ENCODE data around the gene LRRN2. TPM values are rescaled to one million over a fixed set of nuclear protein-coding genes. Genes with fewer than 3 reads are reported as not detected.
"Not testable (repeated sequence)": the region's sequence is repeated elsewhere in the genome, so short reads cannot be mapped to it uniquely, and the experiment has no call there.

LRRN2 gene
- total and polyA plus RNA-seq, 8 donors, result 0.43 to 4.1 (median 1.0) TPM; not detected in 2

DNA sequence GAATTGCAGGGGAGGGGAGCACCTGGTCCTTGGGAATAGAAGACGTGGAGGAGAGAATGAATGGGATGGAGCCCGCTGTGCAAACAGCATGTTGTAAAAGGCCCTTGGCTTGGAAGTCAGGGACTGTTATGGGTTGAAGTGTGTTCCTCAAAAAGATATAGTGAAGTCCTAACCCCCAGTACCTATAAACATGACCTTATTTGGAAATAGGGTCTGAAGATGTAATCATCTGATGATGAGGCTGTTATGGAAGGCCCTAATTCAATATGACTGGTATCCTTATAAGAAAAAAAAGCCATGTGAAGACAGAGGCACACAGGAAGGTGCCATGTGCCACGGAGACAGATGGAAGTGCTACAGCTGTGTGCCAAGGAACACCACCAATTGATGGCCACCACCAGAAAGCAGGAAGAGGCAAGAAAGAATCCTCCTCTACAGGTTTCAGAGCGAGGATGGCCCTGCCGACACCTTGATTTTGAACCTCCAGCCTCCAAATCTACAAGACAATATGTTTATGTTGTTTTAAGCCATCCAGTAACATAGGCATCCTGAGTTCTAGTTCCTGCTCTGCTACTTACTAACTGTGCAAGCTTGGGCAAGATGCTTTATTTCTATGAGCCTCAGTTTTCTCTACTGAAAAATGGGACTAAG, 51.2 kb downstream of the LRRN2 start:
- no peaks in the 10 kb centered on the region for H3K36me3 ChIP-seq
- intact Hi-C loops (cut with DNase I; ENCODE audit: low total_unique reads), result no loop called here
- TF ChIP-seq POLR2AphosphoS5 (IDR thresholded peaks at IDR 0.05), result no peak
- no peak for TF ChIP-seq POLR2A (IDR thresholded peaks at IDR 0.05)
- TF ChIP-seq EP300 (IDR thresholded peaks at IDR 0.05), result no peak
- TF ChIP-seq, protein P1, sequence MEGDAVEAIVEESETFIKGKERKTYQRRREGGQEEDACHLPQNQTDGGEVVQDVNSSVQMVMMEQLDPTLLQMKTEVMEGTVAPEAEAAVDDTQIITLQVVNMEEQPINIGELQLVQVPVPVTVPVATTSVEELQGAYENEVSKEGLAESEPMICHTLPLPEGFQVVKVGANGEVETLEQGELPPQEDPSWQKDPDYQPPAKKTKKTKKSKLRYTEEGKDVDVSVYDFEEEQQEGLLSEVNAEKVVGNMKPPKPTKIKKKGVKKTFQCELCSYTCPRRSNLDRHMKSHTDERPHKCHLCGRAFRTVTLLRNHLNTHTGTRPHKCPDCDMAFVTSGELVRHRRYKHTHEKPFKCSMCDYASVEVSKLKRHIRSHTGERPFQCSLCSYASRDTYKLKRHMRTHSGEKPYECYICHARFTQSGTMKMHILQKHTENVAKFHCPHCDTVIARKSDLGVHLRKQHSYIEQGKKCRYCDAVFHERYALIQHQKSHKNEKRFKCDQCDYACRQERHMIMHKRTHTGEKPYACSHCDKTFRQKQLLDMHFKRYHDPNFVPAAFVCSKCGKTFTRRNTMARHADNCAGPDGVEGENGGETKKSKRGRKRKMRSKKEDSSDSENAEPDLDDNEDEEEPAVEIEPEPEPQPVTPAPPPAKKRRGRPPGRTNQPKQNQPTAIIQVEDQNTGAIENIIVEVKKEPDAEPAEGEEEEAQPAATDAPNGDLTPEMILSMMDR (IDR thresholded peaks at IDR 0.05), result no peak
- no peaks in the 10 kb centered on the region for H3K9me3 ChIP-seq
- H3K27me3 ChIP-seq, result peaks cover 0 to 16% (median 0%) of the 10 kb centered on the region in 3 donors
- peaks cover 0 to 14% (median 4%) of the 10 kb centered on the region in 4 donors for H3K4me1 ChIP-seq
- no peak for DNase-seq
- H3K4me3 ChIP-seq, result no peak overlapping the region
- 81 to 85% (median 83%) methylated on average over 5 of the region's 5 CpGs for WGBS, 5 donors
- no peak overlapping the region for H3K27ac ChIP-seq

DNA sequence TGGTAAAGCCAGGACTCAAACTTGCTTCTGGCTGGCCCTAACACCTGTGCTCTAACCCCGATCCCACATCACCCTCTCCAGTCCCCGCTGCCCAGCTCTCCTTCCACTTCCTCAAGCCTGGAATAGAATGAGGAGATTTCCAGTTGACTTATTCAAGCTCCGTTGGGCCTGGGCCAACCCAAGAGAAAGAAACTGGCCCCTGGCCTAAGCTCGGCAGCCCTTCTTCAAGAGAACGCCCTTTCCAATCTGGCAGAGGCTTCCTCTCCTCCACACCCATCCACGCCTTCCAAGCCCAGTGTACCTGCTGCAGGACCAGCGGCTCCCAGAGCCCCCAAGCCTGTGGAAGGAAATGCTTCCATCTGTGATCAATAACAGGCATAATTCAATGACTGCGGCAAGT, 51.9 kb downstream of the LRRN2 start:
- H3K9me3 ChIP-seq, result no peaks in the 10 kb centered on the region
- H3K36me3 ChIP-seq, result no peaks in the 10 kb centered on the region
- H3K4me3 ChIP-seq, result no peak overlapping the region
- peak; percentile 30 to 46 for DNase-seq
- no peak overlapping the region for H3K27ac ChIP-seq
- TF ChIP-seq EP300 (IDR thresholded peaks at IDR 0.05) (no peak), POLR2AphosphoS5 (IDR thresholded peaks at IDR 0.05) (no peak), POLR2A (IDR thresholded peaks at IDR 0.05) (no peak)
- TF ChIP-seq, protein P1 (IDR thresholded peaks at IDR 0.05), result no peak
- peaks cover 0 to 23% (median 0%) of the 10 kb centered on the region in 3 donors for H3K27me3 ChIP-seq
- H3K4me1 ChIP-seq, result peaks cover 0 to 12% (median 4%) of the 10 kb centered on the region in 4 donors
- 45 to 57% (median 49%) methylated on average over 8 of the region's 8 CpGs for WGBS, 5 donors
- intact Hi-C loops (cut with DNase I; ENCODE audit: low total_unique reads), result no loop called here

DNA sequence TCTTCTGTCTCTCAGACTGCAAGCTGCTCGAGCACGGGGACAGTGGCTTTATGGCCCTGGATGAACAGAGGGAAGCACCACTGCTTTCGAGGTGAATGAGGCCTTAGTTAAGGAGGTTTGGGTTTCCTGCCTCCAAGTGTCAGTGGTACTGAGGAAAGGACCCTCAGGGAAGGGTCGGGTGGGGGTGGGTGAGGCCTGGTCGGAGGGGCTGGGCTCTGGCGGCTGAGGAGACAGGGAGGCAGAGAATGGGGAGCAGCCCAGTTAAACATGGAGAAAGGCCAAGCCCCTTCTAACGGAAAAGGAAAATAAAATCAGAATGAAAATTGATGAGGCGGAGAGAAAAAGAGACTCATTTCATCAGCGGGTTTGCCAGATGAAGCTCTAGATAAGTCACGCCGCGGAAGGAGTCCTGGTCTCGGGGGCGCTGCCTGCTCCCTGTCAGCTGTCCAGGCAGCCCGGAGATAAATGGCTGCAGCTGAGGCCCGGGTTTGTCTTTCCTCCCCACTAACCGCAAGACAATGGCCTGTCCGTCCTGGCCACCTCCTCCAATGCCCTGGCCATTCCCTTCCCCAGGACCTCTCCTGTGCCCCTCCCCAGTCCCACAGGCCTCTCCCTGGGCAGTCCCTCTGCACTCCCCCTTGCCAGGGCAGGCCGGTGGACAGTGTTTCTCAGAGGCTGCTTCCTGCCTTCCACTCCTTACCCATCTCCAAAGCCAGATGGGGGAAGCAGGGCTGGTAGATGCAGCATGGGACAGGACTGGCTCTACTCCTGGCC, 55.2 kb downstream of the LRRN2 start:
- no peaks in the 10 kb centered on the region for H3K9me3 ChIP-seq
- H3K27me3 ChIP-seq, result peaks cover 0 to 38% (median 0%) of the 10 kb centered on the region in 3 donors
- no peaks in the 10 kb centered on the region for H3K4me1 ChIP-seq
- TF ChIP-seq, protein P1 (IDR thresholded peaks at IDR 0.05), result no peak
- no peak for TF ChIP-seq POLR2A (IDR thresholded peaks at IDR 0.05)
- TF ChIP-seq POLR2AphosphoS5 (IDR thresholded peaks at IDR 0.05), result no peak
- no peak for TF ChIP-seq EP300 (IDR thresholded peaks at IDR 0.05)
- DNase-seq, result peak in 1 of 2 donors; percentile 25
- intact Hi-C loops (cut with DNase I; ENCODE audit: low total_unique reads), result no loop called here
- H3K36me3 ChIP-seq, result no peaks in the 10 kb centered on the region
- WGBS, 5 donors, result 39 to 44% (median 43%) methylated on average over 18 to 19 of the region's 19 CpGs
- no peak overlapping the region for H3K4me3 ChIP-seq
- no peak overlapping the region for H3K27ac ChIP-seq

DNA sequence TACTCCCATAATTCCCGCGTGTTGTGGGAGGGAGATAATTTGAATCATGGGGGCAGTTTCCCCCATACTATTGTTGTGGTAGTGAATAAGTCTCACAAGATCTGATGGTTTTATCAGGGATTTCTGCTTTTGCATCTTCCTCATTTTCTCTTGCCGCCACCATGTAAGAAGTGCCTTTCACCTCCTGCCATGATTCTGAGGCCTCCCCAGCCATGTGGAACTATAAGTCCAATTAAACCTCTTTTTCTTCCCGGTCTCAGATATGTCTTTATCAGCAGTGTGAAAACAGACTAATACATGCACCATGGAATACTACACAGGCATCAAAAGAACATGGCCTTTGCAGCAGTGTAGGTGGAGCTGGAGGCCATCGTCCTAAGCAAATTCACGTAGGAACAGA, 56.1 kb downstream of the LRRN2 start:
- DNase-seq; intact Hi-C loops (cut with DNase I; ENCODE audit: low total_unique reads); H3K36me3 ChIP-seq; H3K4me1 ChIP-seq; H3K27ac ChIP-seq; H3K4me3 ChIP-seq; H3K9me3 ChIP-seq: not testable (repeated sequence)
- WGBS, 5 donors, result 89 to 95% (median 93%) methylated on average over 6 of the region's 6 CpGs
- peaks cover 0 to 38% (median 0%) of the 10 kb centered on the region in 3 donors for H3K27me3 ChIP-seq

Measured in stomach (tissue), 9 donors.